HL-60 (cell line): ENCODE data around the gene ENPP3.

Experiments
- DNase-seq, 2 experiments: peaks; one replicate each; pipeline ENCODE4 v3.0.0-alpha.2; 2010 to 2020; ENCODE audit warnings: low read depth in 1 of 2, low spot score in 1 of 2
- H3K27ac ChIP-seq: fragments of 250-450 bp; sonication (Bioruptor Pico); replicated peaks from 2 replicates; pipeline ENCODE4 v1.5.1; 2020; ENCODE audit warnings: mild to moderate bottlenecking, moderate library complexity
- H3K27me3 ChIP-seq: fragments of 250-450 bp; sonication (Bioruptor Pico); 2 replicates; pipeline ENCODE4 v1.5.1; 2021; ENCODE audit warnings: mild to moderate bottlenecking, moderate library complexity; ENCODE audit not compliant: insufficient read depth, poor library complexity, severe bottlenecking
- H3K4me3 ChIP-seq: replicated peaks from 2 replicates; pipeline ENCODE4 v1.5.1; 2011; ENCODE audit warnings: mild to moderate bottlenecking, control low read depth, low read length; ENCODE audit not compliant: insufficient read depth
- CTCF ChIP-seq: IDR thresholded peaks from one replicate; pipeline ENCODE4 v1.5.1; 2011; ENCODE audit warnings: low read length, control low read depth, inconsistent platforms; ENCODE audit not compliant: insufficient read depth
- GABPA ChIP-seq: IDR thresholded peaks from 2 replicates; pipeline ENCODE4 v1.6.1; 2012; ENCODE audit warnings: low read depth
- POLR2AphosphoS5 ChIP-seq: IDR thresholded peaks from 2 replicates; pipeline ENCODE4 v1.6.1; 2012; ENCODE audit warnings: low read depth
- REST ChIP-seq: IDR thresholded peaks from 2 replicates; pipeline ENCODE4 v1.6.1; 2012; ENCODE audit warnings: low read depth; ENCODE audit not compliant: insufficient replicate concordance
- SPI1 ChIP-seq: IDR thresholded peaks from 2 replicates; pipeline ENCODE4 v1.6.1; 2012; ENCODE audit warnings: low read depth, mild to moderate bottlenecking, borderline replicate concordance

Gene ENPP3

GRCh38 chr6:131688286-131688685, 51.2 kb downstream of the ENPP3 start:
- Histone ChIP-seq H3K4me3 (no peak overlapping the region), H3K27ac (no peak overlapping the region), H3K27me3 (no peaks in the 10 kb centered on the region)
- TF ChIP-seq GABPA (no peak), REST (no peak), POLR2AphosphoS5 (no peak), CTCF (no peak), SPI1 (no peak)
- DNase-seq: no peak

- no peak for TF ChIP-seq POLR2AphosphoS5
- DNase-seq: no peak
- no peak overlapping the region for H3K27ac ChIP-seq
- no peaks in the 10 kb centered on the region for H3K27me3 ChIP-seq
- no peak overlapping the region for H3K4me3 ChIP-seq
Observed at GRCh38 chr6:131692031-131692430, 54.9 kb downstream of the ENPP3 start.

GRCh38 chr6:131692589-131692988, 55.5 kb downstream of the ENPP3 start:
- Histone ChIP-seq H3K27ac (no peak overlapping the region), H3K27me3 (no peaks in the 10 kb centered on the region), H3K4me3 (no peak overlapping the region)
- no peak for TF ChIP-seq POLR2AphosphoS5
- TF ChIP-seq REST: no peak
- TF ChIP-seq SPI1: no peak
- TF ChIP-seq CTCF: no peak
- TF ChIP-seq GABPA: no peak
- DNase-seq: no peak

GRCh38 chr6:131693384-131693783, 56.3 kb downstream of the ENPP3 start:
- Histone ChIP-seq H3K27me3 (no peaks in the 10 kb centered on the region), H3K4me3 (no peak overlapping the region), H3K27ac (no peak overlapping the region)
- no peak for DNase-seq
- no peak for TF ChIP-seq GABPA
- no peak for TF ChIP-seq CTCF
- no peak for TF ChIP-seq SPI1
- TF ChIP-seq POLR2AphosphoS5: no peak
- TF ChIP-seq REST: no peak
